ENCODE results near the gene FERMT1. TPM values are rescaled to one million over a fixed set of nuclear protein-coding genes. Genes with fewer than 3 reads are reported as not detected.

FERMT1 gene
- total RNA-seq, 4 donors from 2014 or later: 0.84 to 1.6 (median 1.2) TPM

- no peak for DNase-seq (ENCODE audit: low spot score)
- TF ChIP-seq CTCF (IDR thresholded peaks at IDR 0.05): no peak
- ATAC-seq (ENCODE audit: low FRiP score): no peak
Measured at GRCh38 chr20:6157345-6157744, 34.5 kb upstream of the FERMT1 start.

GRCh38 chr20:6152777-6153176 is 29.9 kb upstream of the FERMT1 start:
- ATAC-seq (ENCODE audit: low FRiP score) (no peak), DNase-seq (ENCODE audit: low spot score) (no peak)
- TF ChIP-seq CTCF (IDR thresholded peaks at IDR 0.05): no peak

GRCh38 chr20:6148073-6148472 is 25.2 kb upstream of the FERMT1 start:
- DNase-seq (ENCODE audit: low spot score): no peak
- TF ChIP-seq CTCF (IDR thresholded peaks at IDR 0.05): no peak
- ATAC-seq (ENCODE audit: low FRiP score): no peak

GRCh38 chr20:6142348-6142993 is 19.6 kb upstream of the FERMT1 start:
- no peak for DNase-seq (ENCODE audit: low spot score)
- ATAC-seq (ENCODE audit: low FRiP score): peak; percentile 66
- TF ChIP-seq CTCF (IDR thresholded peaks at IDR 0.05): no peak

GRCh38 chr20:6140947-6141346 is 18.1 kb upstream of the FERMT1 start:
- TF ChIP-seq CTCF (IDR thresholded peaks at IDR 0.05): no peak
- no peak for DNase-seq (ENCODE audit: low spot score)
- ATAC-seq (ENCODE audit: low FRiP score): no peak

- ATAC-seq (ENCODE audit: low FRiP score): no peak
- no peak for TF ChIP-seq CTCF (IDR thresholded peaks at IDR 0.05)
- DNase-seq (ENCODE audit: low spot score): no peak
Measured at GRCh38 chr20:6135347-6135746, 12.5 kb upstream of the FERMT1 start.

GRCh38 chr20:6134592-6134991 is 11.8 kb upstream of the FERMT1 start:
- no peak for TF ChIP-seq CTCF (IDR thresholded peaks at IDR 0.05)
- ATAC-seq (ENCODE audit: low FRiP score): no peak
- DNase-seq (ENCODE audit: low spot score): no peak

Measured in omental fat pad (tissue), 4 donors.